Neutrophil (primary cell): ENCODE measurements around the gene LINGO3.

Experiments
- H3K27ac ChIP-seq: fragments of 200-600 bp; sonication (generic); 2 replicates; pipeline ENCODE4 v1.5.1; 2016; ENCODE audit warnings: mild to moderate bottlenecking, moderate library complexity
- H3K27me3 ChIP-seq: fragments of 200-600 bp; sonication (generic); 2 replicates; pipeline ENCODE4 v1.6.0; 2016; ENCODE audit warnings: mild to moderate bottlenecking
- H3K36me3 ChIP-seq: fragments of 200-600 bp; sonication (generic); 2 replicates; pipeline ENCODE4 v1.5.1; 2017
- H3K4me1 ChIP-seq, 2 experiments: fragments of 200-600 bp in 1 of 2; sonication (generic) in 1 of 2; 1 replicate in 1 of 2; 2 replicates in 1 of 2; pipeline versions ENCODE4 v1.5.1 to v1.6.1; 2013 to 2016; ENCODE audit warnings: low read depth in 1 of 2, low read length in 1 of 2, mild to moderate bottlenecking in 1 of 2, moderate library complexity in 1 of 2; ENCODE audit not compliant: control insufficient read depth in 1 of 2, insufficient read depth in 1 of 2
- H3K4me3 ChIP-seq, 2 experiments: fragments of 200-600 bp in 1 of 2; sonication (generic) in 1 of 2; 1 replicate in 1 of 2; 2 replicates in 1 of 2; pipeline ENCODE4 v1.5.1; 2013 to 2016; ENCODE audit warnings: low read depth in 1 of 2, low read length in 1 of 2, mild to moderate bottlenecking in 1 of 2, moderate library complexity in 1 of 2
- H3K9me3 ChIP-seq: fragments of 200-600 bp; sonication (generic); 2 replicates; pipeline ENCODE4 v1.5.1; 2016
- CTCF ChIP-seq: fragments of 200-600 bp; sonication (generic); IDR thresholded peaks from 2 replicates; pipeline ENCODE4 v1.5.1; 2016; ENCODE audit warnings: antibody characterized with exemption

The LINGO3 gene

DNA sequence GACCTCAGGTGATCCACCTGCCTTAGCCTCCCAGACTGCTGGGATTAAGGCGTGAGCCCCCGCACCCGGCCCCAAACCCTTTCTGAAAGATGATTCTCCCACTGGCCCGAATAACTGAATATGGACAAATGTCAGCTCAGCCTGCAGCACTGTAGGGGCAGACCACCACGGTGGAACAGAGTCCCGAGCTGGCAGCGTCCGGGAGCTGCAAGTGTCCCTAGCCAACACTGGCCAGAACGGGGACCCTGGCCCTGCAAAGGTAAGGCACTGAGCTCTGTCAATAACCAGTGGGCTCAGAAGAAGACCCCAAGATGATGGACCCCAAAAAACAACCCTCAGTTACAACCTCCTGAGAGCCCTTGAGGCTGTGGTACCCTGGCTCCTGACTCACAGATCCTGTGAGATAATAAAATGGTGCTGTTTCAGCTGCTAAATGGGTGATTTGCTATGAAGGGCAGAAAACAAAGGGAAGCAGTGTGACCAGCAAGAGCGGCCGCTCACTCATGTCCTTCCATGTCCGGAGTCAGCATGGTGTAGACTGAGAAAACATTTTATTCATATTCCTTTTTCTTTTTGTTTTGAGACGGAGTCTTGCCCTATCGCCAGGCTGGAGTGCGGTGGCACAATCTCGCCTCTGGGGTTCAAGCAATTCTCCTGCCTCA, 18.9 kb upstream of the LINGO3 start:
- Histone ChIP-seq H3K9me3 (no peaks in the 10 kb centered on the region), H3K4me1 (peaks cover 19 to 29% of the 10 kb centered on the region in 2 experiments), H3K36me3 (peaks cover 9% of the 10 kb centered on the region), H3K27ac (no peak overlapping the region), H3K27me3 (no peaks in the 10 kb centered on the region), H3K4me3 (no peak overlapping the region)
- TF ChIP-seq CTCF: no peak

GRCh38 chr19:2325281-2326046, 17.5 kb upstream of the LINGO3 start:
- peaks cover 19 to 23% of the 10 kb centered on the region in 2 experiments for H3K4me1 ChIP-seq
- H3K27me3 ChIP-seq: no peaks in the 10 kb centered on the region
- H3K4me3 ChIP-seq: no peak overlapping the region
- H3K9me3 ChIP-seq: no peaks in the 10 kb centered on the region
- H3K27ac ChIP-seq: no peak overlapping the region
- no peak for TF ChIP-seq CTCF
- peaks cover 9% of the 10 kb centered on the region for H3K36me3 ChIP-seq

- H3K9me3 ChIP-seq: no peaks in the 10 kb centered on the region
- H3K4me3 ChIP-seq: no peak overlapping the region
- peaks cover 17% of the 10 kb centered on the region in 2 experiments for H3K4me1 ChIP-seq
- no peaks in the 10 kb centered on the region for H3K27me3 ChIP-seq
- no peak for TF ChIP-seq CTCF
- H3K36me3 ChIP-seq: peaks cover 9% of the 10 kb centered on the region
- no peak overlapping the region for H3K27ac ChIP-seq
These were observed 16.4 kb upstream of the LINGO3 start for GRCh38 chr19:2324220-2324948.

- Histone ChIP-seq H3K36me3 (peaks cover 9% of the 10 kb centered on the region), H3K27ac (no peak overlapping the region)
These were observed 15.8 kb upstream of the LINGO3 start for GRCh38 chr19:2323707-2324106.

More at GRCh38 chr19:2323707-2324106, 15.8 kb upstream of the LINGO3 start:
- Histone ChIP-seq H3K27me3 (no peaks in the 10 kb centered on the region), H3K4me1 (peaks cover 10% of the 10 kb centered on the region in 2 experiments), H3K9me3 (no peaks in the 10 kb centered on the region), H3K4me3 (no peak overlapping the region)
- TF ChIP-seq CTCF: no peak
